Smooth muscle cell (in vitro differentiated cells): Measurements from ENCODE around the gene IDH3G. TPM values are rescaled to one million over a fixed set of nuclear protein-coding genes. Genes with fewer than 3 reads are reported as not detected.

ENCODE experiments used
- DNase-seq: peaks from one replicate; lab custom pipeline; 2025; ENCODE audit not compliant: unreplicated experiment; lab: John Stamatoyannopoulos, UW
- H2AFZ ChIP-seq: fragments of 200-600 bp; sonication (generic); 2 replicates; pipeline ENCODE4 v1.6.0; 2016; ENCODE audit warnings: antibody characterized with exemption, low read depth, mild to moderate bottlenecking
- H3F3A ChIP-seq: fragments of 200-600 bp; sonication (generic); 2 replicates; pipeline ENCODE4 v1.6.0; 2017; ENCODE audit warnings: antibody characterized with exemption, low read depth
- H3K27ac ChIP-seq: fragments of 200-600 bp; sonication (generic); 2 replicates; pipeline ENCODE4 v1.5.1; 2016; ENCODE audit warnings: low read depth, mild to moderate bottlenecking
- H3K27me3 ChIP-seq: fragments of 200-600 bp; sonication (generic); 2 replicates; pipeline ENCODE4 v1.6.1; 2016; ENCODE audit warnings: low read depth, mild to moderate bottlenecking
- H3K36me3 ChIP-seq: fragments of 200-600 bp; sonication (generic); 2 replicates; pipeline ENCODE4 v1.5.1; 2016; ENCODE audit warnings: low read depth
- H3K4me1 ChIP-seq: fragments of 200-600 bp; sonication (generic); 2 replicates; pipeline ENCODE4 v1.5.1; 2016; ENCODE audit warnings: low read depth
- H3K4me2 ChIP-seq: fragments of 200-600 bp; sonication (generic); 2 replicates; pipeline ENCODE4 v1.6.0; 2016; ENCODE audit warnings: mild to moderate bottlenecking
- H3K4me3 ChIP-seq: fragments of 200-600 bp; sonication (generic); 2 replicates; pipeline ENCODE4 v1.5.1; 2016; ENCODE audit warnings: mild to moderate bottlenecking
- H3K79me2 ChIP-seq: fragments of 200-600 bp; sonication (generic); 2 replicates; pipeline ENCODE4 v1.6.0; 2016; ENCODE audit warnings: low read depth, mild to moderate bottlenecking
- H3K9ac ChIP-seq: fragments of 200-600 bp; sonication (generic); 2 replicates; pipeline ENCODE4 v1.6.0; 2016; ENCODE audit warnings: low read depth
- H3K9me3 ChIP-seq: fragments of 200-600 bp; sonication (generic); replicated peaks from 2 replicates; pipeline ENCODE4 v1.5.1; 2016; ENCODE audit warnings: low read depth
- H4K20me1 ChIP-seq: fragments of 200-600 bp; sonication (generic); 2 replicates; pipeline ENCODE4 v1.6.0; 2016; ENCODE audit warnings: low read depth
- CTCF ChIP-seq: fragments of 200-600 bp; sonication (generic); IDR thresholded peaks from 2 replicates; pipeline ENCODE4 v1.5.1; 2017; ENCODE audit warnings: borderline replicate concordance, mild to moderate bottlenecking, antibody characterized with exemption; ENCODE audit not compliant: insufficient read depth, poor library complexity, severe bottlenecking
- WGBS: methylation state at CpG from one replicate; pipeline ENCODE4 v1.1.7; 2016; ENCODE audit warnings: low lambda C conversion rate; 5-methylcytosine and 5-hydroxymethylcytosine counted together
- polyA plus RNA-seq: library from polyadenylated mRNA; unstranded; fragments of >200 nt; fragmentation: Nextera tagmentation; extraction: Ambion mirVana; gene quantifications from 2 replicates; pipeline ENCODE4 v1.2.1, GENCODE V29; 2016
- total RNA-seq: library from RNA; depleted of rRNA; stranded (reverse); fragments of >200 nt; gene quantifications from 2 replicates; pipeline ENCODE4 v1.2.3, GENCODE V29; 2014

Gene IDH3G
- total and polyA plus RNA-seq, 2 experiments from 2014 or later, result 86.0 to 88.9 TPM

GRCh38 chrX:153782313-153782712 is 11.9 kb downstream of the IDH3G start:
- 86% methylated on average over 11 of the region's 11 CpGs for WGBS
- Histone ChIP-seq H3K27ac (no peak overlapping the region), H3K4me3 (no peak overlapping the region), H3K36me3 (no peaks in the 10 kb centered on the region), H3F3A (no peaks in the 10 kb centered on the region), H3K27me3 (no peaks in the 10 kb centered on the region), H3K4me1 (no peaks in the 10 kb centered on the region), H3K79me2 (no peaks in the 10 kb centered on the region), H3K9ac (no peak overlapping the region), H4K20me1 (no peaks in the 10 kb centered on the region), H2AFZ (no peak overlapping the region), H3K4me2 (no peak overlapping the region), H3K9me3 (no peaks in the 10 kb centered on the region)
- no peak for TF ChIP-seq CTCF
- no peak for DNase-seq

GRCh38 chrX:153781428-153782047 is 12.6 kb downstream of the IDH3G start:
- Histone ChIP-seq H2AFZ (no peak overlapping the region), H3K4me2 (no peak overlapping the region), H3K79me2 (no peaks in the 10 kb centered on the region), H3F3A (no peaks in the 10 kb centered on the region), H3K36me3 (no peaks in the 10 kb centered on the region), H3K27me3 (no peaks in the 10 kb centered on the region), H3K9ac (no peak overlapping the region), H4K20me1 (no peaks in the 10 kb centered on the region), H3K9me3 (no peaks in the 10 kb centered on the region), H3K27ac (no peak overlapping the region), H3K4me3 (no peak overlapping the region), H3K4me1 (no peaks in the 10 kb centered on the region)
- no peak for TF ChIP-seq CTCF
- 88% methylated on average over 23 of the region's 24 CpGs for WGBS
- no peak for DNase-seq

- H2AFZ ChIP-seq, result no peak within 1 kb of the TSS
- no peak for DNase-seq
- H4K20me1 ChIP-seq, result no peaks in the 10 kb centered on the region
- H3K9ac ChIP-seq, result no peak within 1 kb of the TSS
- H3K4me1 ChIP-seq, result no peaks in the 10 kb centered on the region
- H3K9me3 ChIP-seq, result no peaks in the 10 kb centered on the region
- WGBS, result 92% methylated on average over 39 of the region's 52 CpGs
- H3K4me2 ChIP-seq, result no peak within 1 kb of the TSS
- H3K79me2 ChIP-seq, result no peaks in the 10 kb centered on the region
- no peak within 1 kb of the TSS for H3K4me3 ChIP-seq
- H3F3A ChIP-seq, result no peaks in the 10 kb centered on the region
- no peaks in the 10 kb centered on the region for H3K27me3 ChIP-seq
- no peak for TF ChIP-seq CTCF
- H3K36me3 ChIP-seq, result no peaks in the 10 kb centered on the region
- H3K27ac ChIP-seq, result no peak within 1 kb of the TSS
Observed at GRCh38 chrX:153780678-153781427, 13.3 kb downstream of the IDH3G start, which contains the start of gene SRPK3. Gene SRPK3 (plus strand): TSS chrX:153781041. CDS start chrX:153781087, 46 bp downstream.
